NCI-H2171 (cell line): ENCODE measurements around the gene JMJD8.
A peak's percentile ranks its signal among the peaks of the same experiment; 100 is the strongest.

Source experiments
- DNase-seq: peaks from one replicate; lab custom pipeline; 2025; lab: John Stamatoyannopoulos, UW

Gene JMJD8

GRCh38 chr16:684071-684794 lies at the start of gene JMJD8:
Gene JMJD8 (minus strand): TSS chr16:684334. CDS start chr16:684319, 15 bp downstream.
- peak; percentile 95 for DNase-seq

- no peak for DNase-seq
Observed at GRCh38 chr16:733382-734207, 49.5 kb upstream of the JMJD8 start.

GRCh38 chr16:732936-733335 lies 48.8 kb upstream of the JMJD8 start:
- DNase-seq: no peak

- DNase-seq: no peak
Observed at GRCh38 chr16:732332-732731, 48.2 kb upstream of the JMJD8 start.

- DNase-seq: no peak
Observed at GRCh38 chr16:730666-731509, 46.8 kb upstream of the JMJD8 start.

- DNase-seq: no peak
Observed at GRCh38 chr16:729768-730665, 45.9 kb upstream of the JMJD8 start.

GRCh38 chr16:728890-729744 lies 45.0 kb upstream of the JMJD8 start:
- no peak for DNase-seq

GRCh38 chr16:728131-728889 lies 44.2 kb upstream of the JMJD8 start:
- DNase-seq: peak; percentile 65

GRCh38 chr16:727291-727977 lies 43.3 kb upstream of the JMJD8 start:
- DNase-seq: no peak

- DNase-seq: no peak
Observed at GRCh38 chr16:726438-727290, 42.5 kb upstream of the JMJD8 start, which contains the start of the genes CCDC78 and HAGHL. Gene CCDC78 (minus strand): TSS chr16:726443. CDS start chr16:726367, 76 bp downstream. Gene HAGHL (plus strand): TSS chr16:727106. CDS start chr16:727510, 404 bp downstream.

GRCh38 chr16:726188-726437 lies 42.0 kb upstream of the JMJD8 start:
- no peak for DNase-seq

GRCh38 chr16:725463-726187 lies 41.5 kb upstream of the JMJD8 start:
- peak; percentile 41 for DNase-seq

- no peak for DNase-seq
Observed at GRCh38 chr16:725041-725376, 40.9 kb upstream of the JMJD8 start.

- no peak for DNase-seq
Observed at GRCh38 chr16:724188-725040, 40.3 kb upstream of the JMJD8 start.

GRCh38 chr16:723695-724094 lies 39.6 kb upstream of the JMJD8 start:
- no peak for DNase-seq

GRCh38 chr16:722835-723633 lies 38.9 kb upstream of the JMJD8 start:
- no peak for DNase-seq
